ENCODE data around the gene MYMX. TPM values are rescaled to one million over a fixed set of nuclear protein-coding genes. Genes with fewer than 3 reads are reported as not detected.

Gene MYMX
- total RNA-seq, 1 donor from 2014 or later, result not detected

DNA sequence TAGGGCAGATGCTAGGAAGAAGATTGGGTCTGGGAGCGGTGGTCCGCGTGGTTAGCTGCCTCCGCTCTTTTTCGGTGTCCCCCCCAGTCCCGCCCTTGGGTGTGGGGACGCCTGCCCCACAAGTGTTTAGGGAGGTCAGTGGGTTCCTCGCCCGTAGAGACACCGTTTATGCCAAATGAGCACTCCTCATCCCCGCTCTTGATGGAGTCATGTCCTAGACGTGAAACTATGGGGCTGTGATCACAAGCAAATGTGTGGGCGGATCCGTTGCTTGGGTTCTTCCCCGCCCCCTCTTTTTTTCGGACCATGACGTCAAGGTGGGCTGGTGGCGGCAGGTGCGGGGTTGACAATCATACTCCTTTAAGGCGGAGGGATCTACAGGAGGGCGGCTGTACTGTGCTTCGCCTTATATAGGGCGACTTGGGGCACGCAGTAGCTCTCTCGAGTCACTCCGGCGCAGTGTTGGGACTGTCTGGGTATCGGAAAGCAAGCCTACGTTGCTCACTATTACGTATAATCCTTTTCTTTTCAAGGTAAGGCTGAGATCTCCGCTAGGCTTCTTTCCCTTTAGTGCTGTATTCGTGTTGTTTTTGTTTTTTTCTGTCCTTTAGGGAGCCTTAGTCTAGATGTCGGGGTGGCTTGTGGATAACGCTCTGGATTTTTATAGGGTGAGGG, 30.1 kb downstream of the MYMX start, which contains the start of gene HSP90AB1:
Gene HSP90AB1, plus strand, starts transcription at position 439 of the 675 bp plus-strand sequence. CDS start 1,529 bp downstream, outside the sequence.
- H3K27me3 Mint-ChIP-seq (ENCODE audit: low read depth), result peaks cover 14% of the 10 kb centered on the region
- peak; percentile 92 for DNase-seq (ENCODE audit: low read depth, low spot score)
- TF ChIP-seq, protein P1, sequence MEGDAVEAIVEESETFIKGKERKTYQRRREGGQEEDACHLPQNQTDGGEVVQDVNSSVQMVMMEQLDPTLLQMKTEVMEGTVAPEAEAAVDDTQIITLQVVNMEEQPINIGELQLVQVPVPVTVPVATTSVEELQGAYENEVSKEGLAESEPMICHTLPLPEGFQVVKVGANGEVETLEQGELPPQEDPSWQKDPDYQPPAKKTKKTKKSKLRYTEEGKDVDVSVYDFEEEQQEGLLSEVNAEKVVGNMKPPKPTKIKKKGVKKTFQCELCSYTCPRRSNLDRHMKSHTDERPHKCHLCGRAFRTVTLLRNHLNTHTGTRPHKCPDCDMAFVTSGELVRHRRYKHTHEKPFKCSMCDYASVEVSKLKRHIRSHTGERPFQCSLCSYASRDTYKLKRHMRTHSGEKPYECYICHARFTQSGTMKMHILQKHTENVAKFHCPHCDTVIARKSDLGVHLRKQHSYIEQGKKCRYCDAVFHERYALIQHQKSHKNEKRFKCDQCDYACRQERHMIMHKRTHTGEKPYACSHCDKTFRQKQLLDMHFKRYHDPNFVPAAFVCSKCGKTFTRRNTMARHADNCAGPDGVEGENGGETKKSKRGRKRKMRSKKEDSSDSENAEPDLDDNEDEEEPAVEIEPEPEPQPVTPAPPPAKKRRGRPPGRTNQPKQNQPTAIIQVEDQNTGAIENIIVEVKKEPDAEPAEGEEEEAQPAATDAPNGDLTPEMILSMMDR (conservative IDR thresholded peaks at IDR 0.05), result no peak
- peak within 1 kb of the TSS; percentile 99 for H3K27ac Mint-ChIP-seq (ENCODE audit: unreplicated experiment)
- no peaks in the 10 kb centered on the region for H3K9me3 Mint-ChIP-seq
- peak within 1 kb of the TSS; percentile 100 for H3K4me3 Mint-ChIP-seq
- peaks cover 54% of the 10 kb centered on the region for H3K4me1 Mint-ChIP-seq
- peaks cover 35% of the 10 kb centered on the region for H3K36me3 Mint-ChIP-seq (ENCODE audit: low read depth)

DNA sequence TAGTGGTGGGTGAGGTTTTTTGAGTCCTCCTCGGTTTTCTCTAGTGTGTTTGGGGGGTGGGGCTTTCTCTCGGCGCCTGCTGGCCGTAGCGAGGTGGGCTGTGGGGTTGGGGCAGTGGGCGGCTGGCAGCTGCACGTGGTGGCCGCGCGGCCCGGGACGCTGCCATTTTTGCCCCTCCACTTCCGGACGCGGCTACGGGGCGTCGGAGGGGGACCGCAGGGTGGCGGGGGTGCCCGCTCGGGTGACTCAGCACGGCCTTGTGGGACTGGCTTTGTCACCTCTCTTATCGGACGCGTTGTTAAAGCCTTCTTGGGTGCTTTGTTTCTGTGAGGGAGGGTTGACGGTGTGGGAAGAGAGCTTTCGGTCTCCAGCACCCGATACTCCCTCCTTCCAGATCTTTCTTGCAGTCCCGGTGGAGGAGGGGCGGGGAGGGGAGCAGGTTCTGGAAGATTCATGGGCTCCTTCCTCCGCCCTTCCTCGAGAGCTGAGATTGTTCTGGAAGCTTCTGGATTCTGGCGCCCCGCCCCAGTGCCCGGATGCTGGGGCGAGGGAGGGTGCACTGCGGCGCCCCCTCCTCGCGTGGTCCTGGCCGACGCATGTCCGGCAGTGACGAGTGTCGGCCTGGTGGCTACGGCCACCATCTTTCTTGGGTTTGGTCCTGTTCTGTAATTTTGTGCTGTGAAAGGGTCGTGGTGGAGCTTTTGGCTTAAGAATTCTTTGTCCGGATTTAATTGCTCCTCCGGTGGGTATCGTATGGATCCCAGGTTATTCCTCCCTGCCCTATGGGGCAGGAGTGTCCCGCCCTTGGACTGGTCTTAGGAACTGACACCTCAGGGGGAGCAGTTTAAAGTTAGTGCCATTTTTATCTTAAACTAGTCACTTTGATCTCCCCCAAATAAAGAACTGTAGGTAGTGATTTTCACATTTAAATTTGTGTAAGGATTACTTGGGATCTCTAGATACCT, 30.9 kb downstream of the MYMX start:
- TF ChIP-seq, protein P1 (conservative IDR thresholded peaks at IDR 0.05), result no peak
- Mint-ChIP-seq H3K27ac (ENCODE audit: unreplicated experiment) (peak overlapping the region; percentile 99), H3K9me3 (no peaks in the 10 kb centered on the region), H3K4me1 (peaks cover 59% of the 10 kb centered on the region), H3K4me3 (peak overlapping the region; percentile 100), H3K36me3 (ENCODE audit: low read depth) (peaks cover 40% of the 10 kb centered on the region), H3K27me3 (ENCODE audit: low read depth) (peaks cover 14% of the 10 kb centered on the region)
- DNase-seq (ENCODE audit: low read depth, low spot score), result no peak

DNA sequence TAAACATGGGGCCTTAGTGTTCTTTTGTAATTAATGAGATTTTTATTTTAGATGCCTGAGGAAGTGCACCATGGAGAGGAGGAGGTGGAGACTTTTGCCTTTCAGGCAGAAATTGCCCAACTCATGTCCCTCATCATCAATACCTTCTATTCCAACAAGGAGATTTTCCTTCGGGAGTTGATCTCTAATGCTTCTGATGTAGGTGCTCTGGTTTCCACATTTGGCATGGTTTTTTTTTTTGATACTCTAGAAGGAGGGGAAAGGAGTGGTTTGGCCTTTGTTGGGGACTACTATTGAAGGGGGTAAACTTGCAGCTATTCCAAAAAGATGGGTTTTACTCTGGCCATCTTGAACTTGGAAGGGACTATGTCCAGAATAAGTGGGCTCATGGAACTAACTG, 31.9 kb downstream of the MYMX start:
- peak overlapping the region; percentile 100 for H3K4me3 Mint-ChIP-seq
- peak overlapping the region; percentile 79 for H3K27ac Mint-ChIP-seq (ENCODE audit: unreplicated experiment)
- H3K36me3 Mint-ChIP-seq (ENCODE audit: low read depth), result peaks cover 49% of the 10 kb centered on the region
- peaks cover 21% of the 10 kb centered on the region for H3K27me3 Mint-ChIP-seq (ENCODE audit: low read depth)
- DNase-seq (ENCODE audit: low read depth, low spot score), result no peak
- H3K4me1 Mint-ChIP-seq, result peaks cover 68% of the 10 kb centered on the region
- TF ChIP-seq, protein P1 (conservative IDR thresholded peaks at IDR 0.05), result no peak
- H3K9me3 Mint-ChIP-seq, result no peaks in the 10 kb centered on the region

DNA sequence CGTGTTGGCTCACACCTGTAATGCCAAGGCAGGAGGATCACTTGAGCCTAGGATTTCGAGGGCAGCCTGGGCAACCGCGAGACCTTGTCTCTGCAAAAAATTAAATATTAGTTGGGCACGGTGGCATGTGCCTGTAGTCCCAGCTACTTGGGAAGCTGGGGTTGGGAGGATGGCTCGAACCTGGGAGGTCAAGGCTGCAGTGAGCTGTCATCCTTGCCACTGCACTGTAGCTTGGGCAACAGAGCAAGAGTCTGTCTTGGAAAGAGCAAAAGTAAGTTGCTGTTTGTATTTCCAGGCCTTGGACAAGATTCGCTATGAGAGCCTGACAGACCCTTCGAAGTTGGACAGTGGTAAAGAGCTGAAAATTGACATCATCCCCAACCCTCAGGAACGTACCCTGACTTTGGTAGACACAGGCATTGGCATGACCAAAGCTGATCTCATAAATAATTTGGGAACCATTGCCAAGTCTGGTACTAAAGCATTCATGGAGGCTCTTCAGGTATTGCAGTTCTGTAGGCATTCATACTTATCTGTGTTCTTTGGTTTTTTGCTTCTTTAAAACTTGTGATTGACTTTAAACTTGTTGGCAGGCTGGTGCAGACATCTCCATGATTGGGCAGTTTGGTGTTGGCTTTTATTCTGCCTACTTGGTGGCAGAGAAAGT, 32.5 kb downstream of the MYMX start:
- DNase-seq (ENCODE audit: low read depth, low spot score), result no peak
- Mint-ChIP-seq H3K27me3 (ENCODE audit: low read depth) (peaks cover 24% of the 10 kb centered on the region), H3K9me3 (no peaks in the 10 kb centered on the region), H3K4me3 (peak overlapping the region; percentile 100), H3K36me3 (ENCODE audit: low read depth) (peaks cover 52% of the 10 kb centered on the region), H3K27ac (ENCODE audit: unreplicated experiment) (no peak overlapping the region), H3K4me1 (peaks cover 75% of the 10 kb centered on the region)
- TF ChIP-seq, protein P1 (conservative IDR thresholded peaks at IDR 0.05), result no peak

DNA sequence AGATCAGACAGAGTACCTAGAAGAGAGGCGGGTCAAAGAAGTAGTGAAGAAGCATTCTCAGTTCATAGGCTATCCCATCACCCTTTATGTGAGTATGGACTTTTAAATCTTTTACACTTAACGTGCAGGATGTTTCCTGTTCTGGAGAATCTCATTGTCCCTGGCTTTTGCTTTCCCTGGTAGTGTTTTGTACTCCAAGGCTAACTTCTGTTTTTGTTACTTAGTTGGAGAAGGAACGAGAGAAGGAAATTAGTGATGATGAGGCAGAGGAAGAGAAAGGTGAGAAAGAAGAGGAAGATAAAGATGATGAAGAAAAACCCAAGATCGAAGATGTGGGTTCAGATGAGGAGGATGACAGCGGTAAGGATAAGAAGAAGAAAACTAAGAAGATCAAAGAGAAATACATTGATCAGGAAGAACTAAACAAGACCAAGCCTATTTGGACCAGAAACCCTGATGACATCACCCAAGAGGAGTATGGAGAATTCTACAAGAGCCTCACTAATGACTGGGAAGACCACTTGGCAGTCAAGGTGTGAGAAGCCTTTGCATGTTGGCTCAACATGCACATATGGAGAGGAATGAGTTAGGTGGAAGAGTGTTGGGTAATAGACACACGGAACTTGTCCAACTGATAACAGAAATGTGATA, 33.5 kb downstream of the MYMX start:
- Mint-ChIP-seq H3K27me3 (ENCODE audit: low read depth) (peaks cover 27% of the 10 kb centered on the region), H3K27ac (ENCODE audit: unreplicated experiment) (no peak overlapping the region), H3K36me3 (ENCODE audit: low read depth) (peaks cover 54% of the 10 kb centered on the region), H3K4me1 (peaks cover 79% of the 10 kb centered on the region), H3K9me3 (no peaks in the 10 kb centered on the region), H3K4me3 (peak overlapping the region; percentile 100)
- TF ChIP-seq, protein P1 (conservative IDR thresholded peaks at IDR 0.05), result no peak
- no peak for DNase-seq (ENCODE audit: low read depth, low spot score)
